Muscle of leg (tissue), 11 donors: Measurements from ENCODE around the gene LZIC. TPM values are rescaled to one million over a fixed set of nuclear protein-coding genes. Genes with fewer than 3 reads are reported as not detected.

Experiments used
- DNase-seq: peaks from one replicate; pipeline ENCODE4 v3.0.0; 2013
- H3K27ac ChIP-seq: one replicate; pipeline ENCODE4 v1.5.1; 2013; ENCODE audit warnings: mild to moderate bottlenecking, low read length, control low read depth
- H3K27me3 ChIP-seq: one replicate; pipeline ENCODE4 v1.6.1; 2013; ENCODE audit warnings: low read length; ENCODE audit not compliant: control insufficient read depth, insufficient read depth
- H3K36me3 ChIP-seq: one replicate; pipeline ENCODE4 v1.6.1; 2013; ENCODE audit warnings: low read length; ENCODE audit not compliant: control insufficient read depth, insufficient read depth
- H3K4me1 ChIP-seq: one replicate; pipeline ENCODE4 v1.6.1; 2013; ENCODE audit warnings: low read length; ENCODE audit not compliant: control insufficient read depth, insufficient read depth
- H3K4me3 ChIP-seq: one replicate; pipeline ENCODE4 v1.5.1; 2013; ENCODE audit warnings: low read length, control low read depth
- H3K9me3 ChIP-seq: replicated peaks from 2 replicates; pipeline ENCODE4 v1.6.1; 2013; ENCODE audit warnings: low read depth, low read length; ENCODE audit not compliant: control insufficient read depth
- WGBS: methylation state at CpG from one replicate; pipeline ENCODE4 v1.1.5; 2013; ENCODE audit warnings: missing lambda C conversion rate; ENCODE audit not compliant: insufficient coverage; 5-methylcytosine and 5-hydroxymethylcytosine counted together
- polyA plus RNA-seq, 8 donors: library from polyadenylated mRNA; unstranded; fragments of 120-200 nt; gene quantifications; one replicate each; pipeline versions ENCODE4 v1.2.1 to v1.2.3, GENCODE V29; 2013; ENCODE audit warnings: inconsistent platforms in 1 of 8, low replicate concordance in 1 of 8; ENCODE audit not compliant: insufficient read length in 8 of 8, insufficient read depth in 1 of 8
- total RNA-seq: library from RNA; stranded (reverse); fragments of 120-200 nt; gene quantifications from one replicate; pipeline ENCODE4 v1.2.4, GENCODE V29; 2013

Gene LZIC
- total and polyA plus RNA-seq, 9 donors: 39.1 to 54.2 (median 51.4) TPM

- H3K27ac ChIP-seq: no peak overlapping the region
- WGBS: 80% methylated on average over 1 of the region's 2 CpGs
- no peaks in the 10 kb centered on the region for H3K36me3 ChIP-seq
- no peak overlapping the region for H3K4me3 ChIP-seq
- peaks cover 11% of the 10 kb centered on the region for H3K4me1 ChIP-seq
- DNase-seq: no peak
- H3K27me3 ChIP-seq: no peaks in the 10 kb centered on the region
- H3K9me3 ChIP-seq: no peaks in the 10 kb centered on the region
Observed at GRCh38 chr1:9914610-9914937, 28.6 kb downstream of the LZIC start.

DNA sequence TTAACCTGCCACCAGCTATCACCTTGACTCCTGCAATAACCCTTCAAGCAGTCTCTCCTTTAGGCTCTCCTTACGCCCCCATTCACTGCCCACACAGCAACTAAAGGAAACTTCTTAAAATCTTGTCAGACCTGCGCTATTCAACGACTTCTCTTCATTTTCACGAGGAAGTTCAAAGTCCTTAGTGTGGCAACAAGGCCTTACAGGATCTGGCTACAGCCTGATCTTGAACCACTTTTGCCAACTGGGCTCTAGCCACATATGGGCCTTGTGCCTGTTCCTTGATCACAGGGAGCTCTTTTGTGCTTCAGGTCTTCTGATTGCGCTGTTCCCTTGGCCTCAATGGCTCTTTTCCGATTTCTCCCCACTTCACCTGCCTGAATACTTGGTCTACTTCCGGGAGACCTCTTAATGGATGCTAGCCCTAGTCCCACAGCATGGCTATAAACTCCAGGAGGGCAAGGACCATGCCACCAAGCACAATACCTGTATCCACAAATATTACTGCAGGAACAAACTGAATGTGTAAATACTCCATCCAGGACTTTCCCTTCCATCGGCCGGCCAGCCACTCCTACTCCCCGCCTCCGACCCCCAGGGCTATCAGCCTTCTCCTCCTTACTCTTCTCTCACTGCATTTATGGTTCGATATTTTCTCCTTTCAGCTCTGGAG lies 30.8 kb downstream of the LZIC start:
- Histone ChIP-seq H3K27me3 (no peaks in the 10 kb centered on the region), H3K36me3 (no peaks in the 10 kb centered on the region), H3K27ac (no peak overlapping the region), H3K4me3 (no peak overlapping the region), H3K4me1 (peaks cover 20% of the 10 kb centered on the region), H3K9me3 (no peaks in the 10 kb centered on the region)
- DNase-seq: no peak
- WGBS: 89% methylated on average over 10 of the region's 12 CpGs

DNA sequence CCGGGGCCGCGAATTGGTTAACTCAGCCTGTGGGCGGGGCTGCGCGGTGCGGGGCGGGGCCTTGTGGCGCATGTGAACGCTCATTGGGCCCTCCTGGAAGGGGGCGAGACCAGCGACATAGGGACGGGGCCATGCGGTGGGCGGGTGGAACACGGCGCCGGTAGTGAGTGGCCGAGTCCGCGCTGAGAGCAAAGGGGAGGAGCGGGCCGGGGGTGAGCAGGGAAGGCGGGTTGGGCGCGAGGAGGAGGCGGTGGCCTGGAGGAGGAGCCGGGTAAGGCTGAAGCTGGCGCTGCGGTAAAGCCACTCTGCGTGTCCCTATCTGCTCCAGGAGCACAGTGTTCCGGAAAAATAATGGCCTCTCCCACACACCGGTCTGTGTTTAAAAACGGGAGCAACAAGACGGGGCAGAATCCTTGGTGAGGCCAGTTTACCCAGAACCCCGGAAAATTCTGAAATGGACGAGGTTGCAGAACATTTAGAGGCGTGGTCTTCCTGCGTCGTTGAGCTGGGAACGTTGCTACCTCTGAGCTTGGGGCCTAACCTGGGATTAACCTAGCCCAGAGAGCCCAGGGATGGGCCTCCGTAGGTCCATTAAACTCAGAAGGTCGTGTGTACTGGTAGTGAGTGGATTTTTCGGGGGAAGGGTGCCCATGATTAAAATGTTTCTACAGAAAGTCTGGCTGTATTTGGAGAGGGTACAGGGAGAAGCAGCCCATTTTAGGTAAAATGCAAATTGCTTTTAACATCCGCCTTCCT lies 32.6 kb downstream of the LZIC start:
- 1% methylated on average over 41 of the region's 45 CpGs for WGBS
- Histone ChIP-seq H3K4me1 (peaks cover 28% of the 10 kb centered on the region), H3K36me3 (no peaks in the 10 kb centered on the region), H3K4me3 (peak overlapping the region; percentile 71), H3K27ac (peak overlapping the region; percentile 97), H3K9me3 (no peaks in the 10 kb centered on the region), H3K27me3 (no peaks in the 10 kb centered on the region)
- peak; percentile 100 for DNase-seq

- Histone ChIP-seq H3K36me3 (no peaks in the 10 kb centered on the region), H3K9me3 (no peaks in the 10 kb centered on the region), H3K4me3 (peak within 1 kb of the TSS; percentile 82), H3K27ac (peak within 1 kb of the TSS; percentile 97), H3K4me1 (peaks cover 28% of the 10 kb centered on the region), H3K27me3 (no peaks in the 10 kb centered on the region)
- under 1% methylated on average over 35 of the region's 55 CpGs for WGBS
- DNase-seq: no peak
Observed at GRCh38 chr1:9910076-9910422, 33.1 kb downstream of the LZIC start, which contains the start of gene CTNNBIP1. Gene CTNNBIP1, minus strand, starts transcription at chr1:9910269. Its CDS starts 38,205 bp downstream, at chr1:9872064.

GRCh38 chr1:9909234-9910046 lies 33.8 kb downstream of the LZIC start:
- Histone ChIP-seq H3K36me3 (no peaks in the 10 kb centered on the region), H3K4me1 (peaks cover 28% of the 10 kb centered on the region), H3K9me3 (no peaks in the 10 kb centered on the region), H3K27ac (peak overlapping the region; percentile 56), H3K4me3 (peak overlapping the region; percentile 82), H3K27me3 (no peaks in the 10 kb centered on the region)
- peak; percentile 42 for DNase-seq
- under 1% methylated on average over 42 of the region's 47 CpGs for WGBS

GRCh38 chr1:9908871-9909233 lies 34.3 kb downstream of the LZIC start:
- WGBS: 60% methylated on average over 1 of the region's 4 CpGs
- no peaks in the 10 kb centered on the region for H3K9me3 ChIP-seq
- H3K27me3 ChIP-seq: no peaks in the 10 kb centered on the region
- H3K4me3 ChIP-seq: peak overlapping the region; percentile 82
- H3K27ac ChIP-seq: no peak overlapping the region
- DNase-seq: no peak
- H3K4me1 ChIP-seq: peaks cover 28% of the 10 kb centered on the region
- no peaks in the 10 kb centered on the region for H3K36me3 ChIP-seq

DNA sequence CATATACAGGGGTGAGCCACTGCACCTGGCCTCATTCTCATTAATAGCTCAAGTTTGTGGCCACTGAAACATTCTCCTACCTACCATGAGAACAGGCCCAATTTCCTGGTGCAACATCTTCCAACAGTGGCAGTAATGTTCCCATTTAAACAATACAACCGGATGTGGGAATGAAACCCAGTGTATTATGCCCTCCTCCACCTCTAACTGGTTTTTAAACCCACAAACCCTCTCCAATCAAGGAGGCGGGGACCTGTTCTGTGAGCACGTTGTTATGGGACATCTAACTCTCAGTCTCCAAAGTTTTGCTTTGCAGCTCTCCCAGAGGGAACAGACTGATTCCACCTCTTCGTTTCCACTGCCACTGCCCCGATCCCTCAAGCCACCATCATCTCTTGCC lies 35.8 kb downstream of the LZIC start:
- H3K36me3 ChIP-seq: no peaks in the 10 kb centered on the region
- no peaks in the 10 kb centered on the region for H3K27me3 ChIP-seq
- WGBS: 65% methylated on average over 5 of the region's 5 CpGs
- no peak overlapping the region for H3K27ac ChIP-seq
- no peak overlapping the region for H3K4me3 ChIP-seq
- DNase-seq: no peak
- H3K4me1 ChIP-seq: peaks cover 28% of the 10 kb centered on the region
- H3K9me3 ChIP-seq: no peaks in the 10 kb centered on the region

GRCh38 chr1:9906466-9906865 lies 36.7 kb downstream of the LZIC start:
- Histone ChIP-seq H3K27ac (no peak overlapping the region), H3K4me3 (no peak overlapping the region), H3K27me3 (no peaks in the 10 kb centered on the region), H3K4me1 (peaks cover 35% of the 10 kb centered on the region), H3K36me3 (no peaks in the 10 kb centered on the region), H3K9me3 (no peaks in the 10 kb centered on the region)
- 89% methylated on average over 1 of the region's 2 CpGs for WGBS
- DNase-seq: no peak

GRCh38 chr1:9905010-9905409 lies 38.2 kb downstream of the LZIC start:
- Histone ChIP-seq H3K27ac (no peak overlapping the region), H3K27me3 (no peaks in the 10 kb centered on the region), H3K4me1 (peaks cover 37% of the 10 kb centered on the region), H3K9me3 (no peaks in the 10 kb centered on the region), H3K4me3 (no peak overlapping the region), H3K36me3 (no peaks in the 10 kb centered on the region)
- 56% methylated on average over 4 of the region's 4 CpGs for WGBS
- no peak for DNase-seq

GRCh38 chr1:9904596-9904995 lies 38.6 kb downstream of the LZIC start:
- peaks cover 36% of the 10 kb centered on the region for H3K4me1 ChIP-seq

More at GRCh38 chr1:9904596-9904995, 38.6 kb downstream of the LZIC start:
- Histone ChIP-seq H3K27ac (no peak overlapping the region), H3K4me3 (no peak overlapping the region), H3K9me3 (no peaks in the 10 kb centered on the region), H3K36me3 (no peaks in the 10 kb centered on the region), H3K27me3 (no peaks in the 10 kb centered on the region)
- WGBS: 50% methylated on average over 1 of the region's 3 CpGs
- no peak for DNase-seq
